AG09309 (cell line): Measurements from ENCODE around the gene CDKN2B.

ENCODE experiments used
- DNase-seq: peaks from one replicate; pipeline ENCODE4 v3.0.0-alpha.2; 2010; ENCODE audit warnings: low read depth
- H3K4me3 ChIP-seq: 2 replicates; pipeline ENCODE4 v1.5.1; 2011; ENCODE audit warnings: mild to moderate bottlenecking, low read depth, low read length, moderate library complexity; ENCODE audit not compliant: control insufficient read depth
- TF ChIP-seq, protein P1 (sequence below): IDR thresholded peaks from 2 replicates; pipeline ENCODE4 v1.5.1; 2011; ENCODE audit warnings: mild to moderate bottlenecking, low read depth, low read length, inconsistent platforms; ENCODE audit not compliant: insufficient read depth, control insufficient read depth; ENCODE audit errors: missing control alignments

CDKN2B gene

DNA sequence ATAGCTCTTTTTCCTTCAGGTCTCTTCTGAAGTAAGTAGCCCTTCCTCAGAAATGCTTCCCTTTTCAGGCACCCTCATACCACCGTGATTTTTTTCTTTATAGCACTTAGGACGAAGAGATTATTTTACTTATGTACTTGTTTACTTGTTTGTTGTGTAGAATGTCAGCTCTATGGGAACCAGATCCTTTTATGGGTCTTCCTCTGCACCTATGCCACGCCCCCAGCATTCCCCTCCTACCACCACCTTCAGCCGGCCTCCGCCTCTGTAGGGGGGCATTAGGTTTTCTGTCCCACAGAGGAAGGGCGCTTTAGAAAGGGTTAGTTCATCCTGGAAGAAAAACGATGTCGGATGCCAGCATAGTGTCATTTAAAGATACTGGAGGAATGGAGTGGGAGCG is 12.7 kb downstream of the CDKN2B start:
- TF ChIP-seq, protein P1, sequence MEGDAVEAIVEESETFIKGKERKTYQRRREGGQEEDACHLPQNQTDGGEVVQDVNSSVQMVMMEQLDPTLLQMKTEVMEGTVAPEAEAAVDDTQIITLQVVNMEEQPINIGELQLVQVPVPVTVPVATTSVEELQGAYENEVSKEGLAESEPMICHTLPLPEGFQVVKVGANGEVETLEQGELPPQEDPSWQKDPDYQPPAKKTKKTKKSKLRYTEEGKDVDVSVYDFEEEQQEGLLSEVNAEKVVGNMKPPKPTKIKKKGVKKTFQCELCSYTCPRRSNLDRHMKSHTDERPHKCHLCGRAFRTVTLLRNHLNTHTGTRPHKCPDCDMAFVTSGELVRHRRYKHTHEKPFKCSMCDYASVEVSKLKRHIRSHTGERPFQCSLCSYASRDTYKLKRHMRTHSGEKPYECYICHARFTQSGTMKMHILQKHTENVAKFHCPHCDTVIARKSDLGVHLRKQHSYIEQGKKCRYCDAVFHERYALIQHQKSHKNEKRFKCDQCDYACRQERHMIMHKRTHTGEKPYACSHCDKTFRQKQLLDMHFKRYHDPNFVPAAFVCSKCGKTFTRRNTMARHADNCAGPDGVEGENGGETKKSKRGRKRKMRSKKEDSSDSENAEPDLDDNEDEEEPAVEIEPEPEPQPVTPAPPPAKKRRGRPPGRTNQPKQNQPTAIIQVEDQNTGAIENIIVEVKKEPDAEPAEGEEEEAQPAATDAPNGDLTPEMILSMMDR: no peak
- no peak overlapping the region for H3K4me3 ChIP-seq
- DNase-seq: no peak

DNA sequence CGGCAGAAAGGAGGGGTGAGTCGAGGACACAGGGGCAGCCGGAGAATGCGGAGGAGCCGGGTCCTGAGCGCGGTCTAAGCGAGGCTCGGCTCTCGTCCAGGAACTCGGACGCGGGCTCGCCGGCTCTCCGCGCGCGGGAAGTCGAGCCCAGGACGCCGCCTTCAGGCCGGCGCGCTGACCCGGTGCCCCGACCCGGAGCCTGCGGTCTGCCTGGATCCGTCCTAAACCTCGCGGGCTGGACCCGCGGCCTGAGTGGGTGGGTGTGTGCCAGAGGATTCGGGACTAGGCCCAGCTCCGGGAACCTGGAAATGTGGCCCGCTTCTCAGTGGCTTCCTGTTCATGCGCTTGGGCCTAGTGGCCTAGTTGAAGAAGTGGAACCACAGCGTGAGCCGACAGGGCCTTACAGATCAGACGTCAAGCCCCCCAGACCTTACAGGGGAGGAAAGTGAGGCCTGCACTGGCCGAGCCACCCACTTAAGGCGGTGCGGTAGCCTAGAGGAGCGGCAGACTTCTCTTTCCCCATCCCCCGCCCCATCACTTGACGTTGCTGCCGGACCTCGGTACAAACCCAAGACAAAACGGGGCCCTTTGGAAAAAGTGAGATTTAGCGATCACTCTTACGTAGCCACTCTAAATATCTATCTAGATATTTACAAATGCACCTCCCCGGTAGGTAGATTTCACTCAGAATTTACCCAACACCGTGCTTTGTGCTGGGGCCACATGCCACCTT is 13.3 kb downstream of the CDKN2B start:
- TF ChIP-seq, protein P1: peak; percentile 21
- peak overlapping the region; percentile 85 for H3K4me3 ChIP-seq
- DNase-seq: no peak

DNA sequence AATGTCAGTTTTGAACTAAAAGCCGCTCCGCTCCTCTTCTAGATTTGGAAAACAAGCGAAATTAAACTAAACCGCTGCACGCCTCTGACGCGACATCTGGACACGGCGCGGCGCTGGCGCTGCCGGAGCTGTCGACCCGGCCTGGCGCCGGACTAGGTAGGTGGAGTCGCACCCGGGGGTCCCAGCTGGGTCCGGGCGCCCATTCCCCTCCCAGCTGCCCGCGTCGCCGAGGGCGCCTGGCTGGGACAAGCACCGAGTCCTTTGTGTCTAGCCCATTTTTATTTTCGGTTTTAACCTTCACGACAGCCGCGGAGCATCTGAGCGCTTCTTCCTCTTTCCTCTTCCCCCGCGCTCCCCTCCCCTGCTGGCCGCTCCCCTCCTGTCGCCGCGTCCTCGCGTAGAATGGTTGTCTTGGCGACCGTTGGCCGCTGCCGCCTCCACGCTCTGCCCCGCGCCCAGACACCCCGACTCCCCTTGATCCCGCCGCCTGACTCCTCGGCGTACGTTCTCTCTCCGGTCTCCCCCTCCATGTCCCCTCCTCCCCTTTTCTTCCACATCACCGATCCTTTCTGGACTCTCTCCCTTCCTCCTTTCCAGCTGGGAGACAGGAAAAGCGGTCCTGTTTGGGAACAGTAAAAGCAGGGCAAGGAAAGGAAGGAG is 14.0 kb downstream of the CDKN2B start:
- TF ChIP-seq, protein P1: peak; percentile 5
- peak overlapping the region; percentile 85 for H3K4me3 ChIP-seq
- no peak for DNase-seq

DNA sequence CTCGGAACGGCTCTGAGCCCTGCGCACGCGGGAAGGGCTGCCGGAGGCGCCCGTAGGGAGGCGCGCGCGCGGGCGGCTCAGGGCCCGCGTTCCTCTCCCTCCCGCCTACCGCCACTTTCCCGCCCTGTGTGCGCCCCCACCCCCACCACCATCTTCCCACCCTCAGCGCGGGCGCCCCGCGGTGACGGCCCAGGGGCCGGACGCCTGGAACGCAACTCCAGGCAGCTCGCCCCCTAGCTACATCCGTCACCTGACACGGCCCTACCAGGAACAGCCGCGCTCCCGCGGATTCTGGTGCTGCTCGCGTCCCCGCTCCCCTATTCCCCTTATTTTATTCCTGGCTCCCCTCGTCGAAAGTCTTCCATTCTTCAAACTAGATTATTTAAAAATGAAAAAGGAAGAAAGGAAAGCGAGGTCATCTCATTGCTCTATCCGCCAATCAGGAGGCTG is 14.5 kb downstream of the CDKN2B start, which contains the start of gene CDKN2B-AS1:
Gene CDKN2B-AS1 (plus strand): TSS at position 236 of the 450 bp plus-strand sequence.
- TF ChIP-seq, protein P1: no peak
- H3K4me3 ChIP-seq: peak within 1 kb of the TSS; percentile 85
- DNase-seq: no peak

DNA sequence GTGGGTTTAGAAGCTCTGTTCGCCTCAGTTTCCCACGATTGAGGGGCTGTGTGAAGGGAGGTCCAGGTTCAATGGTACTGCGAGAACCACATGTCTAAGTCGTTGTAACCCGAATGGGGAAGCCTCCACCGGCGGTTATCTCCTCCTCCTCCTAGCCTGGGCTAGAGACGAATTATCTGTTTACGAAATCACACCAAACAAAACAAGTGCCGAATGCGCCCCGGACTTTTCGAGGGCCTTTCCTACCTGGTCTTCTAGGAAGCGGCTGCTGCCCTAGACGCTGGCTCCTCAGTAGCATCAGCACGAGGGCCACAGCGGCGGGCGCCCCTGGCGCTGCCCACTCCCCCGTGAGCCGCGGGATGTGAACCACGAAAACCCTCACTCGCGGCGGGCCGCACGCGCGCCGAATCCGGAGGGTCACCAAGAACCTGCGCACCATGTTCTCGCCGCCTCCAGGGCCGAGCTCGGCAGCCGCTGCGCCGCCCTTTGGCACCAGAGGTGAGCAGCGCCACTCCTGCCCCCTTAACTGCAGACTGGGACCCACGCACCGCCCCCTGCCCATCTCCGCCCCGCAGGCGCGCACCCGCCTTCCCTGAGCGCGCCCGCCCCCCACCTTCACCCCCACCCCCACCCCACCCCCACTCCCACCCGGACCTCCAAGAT is 15.1 kb downstream of the CDKN2B start, which contains the start of gene CDKN2A:
Gene CDKN2A (minus strand): TSS at position 500 of the 663 bp plus-strand sequence.
- TF ChIP-seq, protein P1: no peak
- no peak for DNase-seq
- H3K4me3 ChIP-seq: peak within 1 kb of the TSS; percentile 85

DNA sequence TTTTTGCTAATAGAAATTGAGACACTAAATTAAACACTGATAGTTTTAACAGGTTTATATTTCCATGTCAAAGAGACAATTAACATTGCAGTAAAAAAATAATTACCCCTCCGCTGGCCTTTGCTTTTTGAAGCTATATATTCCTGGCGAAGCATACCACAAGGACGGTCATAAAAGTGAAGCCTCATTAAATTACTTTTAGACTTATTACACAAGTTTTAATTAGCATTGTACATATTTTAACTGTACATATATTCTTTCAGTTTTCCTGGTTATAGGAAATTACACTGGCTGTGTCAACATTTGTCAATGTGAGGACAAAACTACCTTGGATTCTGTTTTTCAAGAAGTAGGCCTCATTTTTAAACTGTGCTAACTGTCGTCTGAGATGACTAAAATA is 16.1 kb downstream of the CDKN2B start:
- TF ChIP-seq, protein P1: no peak
- no peak for DNase-seq
- H3K4me3 ChIP-seq: no peak overlapping the region
